ENCODE results near the gene SIM1.

GRCh38 chr6:100458841-100459591 is 5.7 kb downstream of the SIM1 start:
- TF ChIP-seq EZH2 (IDR thresholded peaks at IDR 0.05; ENCODE audit: borderline replicate concordance, low read depth, low read length, severe bottlenecking): no peak
- TF ChIP-seq CTCF (IDR thresholded peaks at IDR 0.05; ENCODE audit: borderline replicate concordance, extremely low read depth, low read length, poor library complexity, severe bottlenecking): no peak

Measured in DND-41 (cell line).